HEK293 (cell line): ENCODE results near the gene CISH.

Experiments
- CTCF ChIA-PET: fragments of 350-600 bp; formaldehyde crosslinking; extraction: SDS; loops from one replicate; lab custom pipeline; 2021; ENCODE audit warnings: antibody characterized with exemption; lab: Yijun Ruan, JAX
- POLR2A ChIA-PET: fragments of 300-600 bp; formaldehyde crosslinking; extraction: SDS; loops from one replicate; lab custom pipeline; 2020; ENCODE audit warnings: antibody characterized with exemption, inconsistent platforms; lab: Yijun Ruan, JAX
- H3K27ac ChIP-seq: fragments of 200-500 bp; sonication (Bioruptor generic); 2 replicates; pipeline ENCODE4 v1.5.1; 2014; ENCODE audit warnings: low read depth, low read length, control low read depth, inconsistent platforms; ENCODE audit errors: extremely low read depth
- H3K36me3 ChIP-seq, 2 experiments: fragments of 200-500 bp in 1 of 2; sonication (Bioruptor generic) in 1 of 2; 1 replicate in 1 of 2; 2 replicates in 1 of 2; pipeline ENCODE4 v1.5.1; 2014 to 2017; ENCODE audit warnings: inconsistent platforms in 2 of 2, low read length in 2 of 2; ENCODE audit not compliant: control insufficient read depth in 2 of 2, insufficient read depth in 1 of 2
- H3K4me1 ChIP-seq: fragments of 200-500 bp; sonication (Bioruptor generic); 2 replicates; pipeline ENCODE4 v1.5.1; 2014; ENCODE audit warnings: mild to moderate bottlenecking, low read length, inconsistent platforms; ENCODE audit not compliant: control insufficient read depth, insufficient read depth
- H3K4me3 ChIP-seq: 2 replicates; pipeline ENCODE4 v1.5.1; 2011; ENCODE audit warnings: low read depth, mild to moderate bottlenecking, control low read depth, low read length, moderate library complexity
- H3K9me3 ChIP-seq: fragments of 200-500 bp; sonication (Bioruptor generic); 2 replicates; pipeline ENCODE4 v1.5.1; 2014; ENCODE audit warnings: low read depth, low read length, inconsistent platforms; ENCODE audit not compliant: control insufficient read depth, insufficient read depth
- ZBTB8A ChIP-seq: fragments of 450-650 bp; formaldehyde crosslinking; IDR thresholded peaks from 2 replicates; pipeline ENCODE4 v1.5.1; 2016; ENCODE audit warnings: missing biosample characterization, missing genetic modification characterization
- ZIC2 ChIP-seq: fragments of 450-650 bp; formaldehyde crosslinking; IDR thresholded peaks from 2 replicates; pipeline ENCODE4 v1.5.1; 2016; ENCODE audit warnings: missing biosample characterization, missing genetic modification characterization
- ZNF112 ChIP-seq: fragments of 450-650 bp; formaldehyde crosslinking; IDR thresholded peaks from 2 replicates; pipeline ENCODE4 v1.5.0; 2017; ENCODE audit warnings: missing biosample characterization, missing genetic modification characterization
- ZNF157 ChIP-seq: fragments of 450-650 bp; formaldehyde crosslinking; IDR thresholded peaks from 2 replicates; pipeline ENCODE4 v1.5.1; 2016; ENCODE audit warnings: missing biosample characterization, missing genetic modification characterization
- ZNF223 ChIP-seq: fragments of 450-650 bp; formaldehyde crosslinking; IDR thresholded peaks from 2 replicates; pipeline ENCODE4 v1.5.1; 2016; ENCODE audit warnings: missing biosample characterization, missing genetic modification characterization
- ZNF248 ChIP-seq: fragments of 450-650 bp; formaldehyde crosslinking; IDR thresholded peaks from 2 replicates; pipeline ENCODE4 v1.5.1; 2017; ENCODE audit warnings: missing biosample characterization, missing genetic modification characterization
- ZNF391 ChIP-seq: fragments of 450-650 bp; formaldehyde crosslinking; IDR thresholded peaks from 2 replicates; pipeline ENCODE4 v1.5.1; 2016; ENCODE audit warnings: low read depth, missing biosample characterization, missing genetic modification characterization, borderline replicate concordance
- ZNF433 ChIP-seq: fragments of 450-650 bp; formaldehyde crosslinking; IDR thresholded peaks from 2 replicates; pipeline ENCODE4 v1.5.1; 2016; ENCODE audit warnings: missing biosample characterization, missing genetic modification characterization, low read depth
- ZNF510 ChIP-seq: fragments of 450-650 bp; formaldehyde crosslinking; IDR thresholded peaks from 2 replicates; pipeline ENCODE4 v1.5.1; 2018; ENCODE audit warnings: mild to moderate bottlenecking, missing genetic modification characterization, missing biosample characterization; ENCODE audit not compliant: insufficient replicate concordance
- ZNF560 ChIP-seq: fragments of 450-650 bp; formaldehyde crosslinking; IDR thresholded peaks from 2 replicates; pipeline ENCODE4 v1.5.1; 2017; ENCODE audit warnings: missing biosample characterization, missing genetic modification characterization, borderline replicate concordance
- ZNF571 ChIP-seq: fragments of 450-650 bp; formaldehyde crosslinking; IDR thresholded peaks from 2 replicates; pipeline ENCODE4 v1.5.0; 2017; ENCODE audit warnings: missing biosample characterization, missing genetic modification characterization
- ZNF629 ChIP-seq: fragments of 450-650 bp; formaldehyde crosslinking; IDR thresholded peaks from 2 replicates; pipeline ENCODE4 v1.5.1; 2017; ENCODE audit warnings: missing biosample characterization, missing genetic modification characterization
- ZNF670 ChIP-seq: fragments of 450-650 bp; formaldehyde crosslinking; IDR thresholded peaks from 2 replicates; pipeline ENCODE4 v1.5.1; 2016; ENCODE audit warnings: missing biosample characterization, missing genetic modification characterization, low read depth
- ZSCAN30 ChIP-seq: fragments of 450-650 bp; IDR thresholded peaks from 2 replicates; pipeline ENCODE4 v1.5.1; 2018; ENCODE audit warnings: missing biosample characterization, mild to moderate bottlenecking, missing genetic modification characterization, moderate library complexity
- TF ChIP-seq, protein P1 (sequence below): fragments of 450-650 bp; formaldehyde crosslinking; IDR thresholded peaks from 2 replicates; pipeline ENCODE4 v1.5.1; 2016; ENCODE audit warnings: missing biosample characterization, missing genetic modification characterization
- TF ChIP-seq, protein P2 (sequence below): fragments of 450-650 bp; formaldehyde crosslinking; IDR thresholded peaks from 2 replicates; pipeline ENCODE4 v1.5.1; 2016; ENCODE audit warnings: missing biosample characterization, missing genetic modification characterization
- TF ChIP-seq, protein P3 (sequence below): fragments of 450-650 bp; formaldehyde crosslinking; IDR thresholded peaks from 2 replicates; pipeline ENCODE4 v1.5.1; 2016; ENCODE audit warnings: missing biosample characterization, missing genetic modification characterization
- TF ChIP-seq, protein P4 (sequence below): fragments of 450-650 bp; formaldehyde crosslinking; IDR thresholded peaks from 2 replicates; pipeline ENCODE4 v1.5.1; 2017; ENCODE audit warnings: missing biosample characterization, mild to moderate bottlenecking, missing genetic modification characterization, moderate library complexity
- TF ChIP-seq, protein P5 (sequence below): fragments of 450-650 bp; formaldehyde crosslinking; conservative IDR thresholded peaks from 2 replicates; pipeline ENCODE4 v1.5.1; 2016; ENCODE audit warnings: low read depth, missing biosample characterization, missing genetic modification characterization
- TF ChIP-seq, protein P6 (sequence below): fragments of 450-650 bp; formaldehyde crosslinking; IDR thresholded peaks from 2 replicates; pipeline ENCODE4 v1.5.1; 2016; ENCODE audit warnings: missing biosample characterization, missing genetic modification characterization, borderline replicate concordance
- TF ChIP-seq, protein P7 (sequence below): fragments of 450-650 bp; formaldehyde crosslinking; optimal IDR thresholded peaks from 2 replicates; pipeline ENCODE3; 2016; ENCODE audit warnings: missing biosample characterization, mild to moderate bottlenecking, missing genetic modification characterization

The CISH gene

DNA sequence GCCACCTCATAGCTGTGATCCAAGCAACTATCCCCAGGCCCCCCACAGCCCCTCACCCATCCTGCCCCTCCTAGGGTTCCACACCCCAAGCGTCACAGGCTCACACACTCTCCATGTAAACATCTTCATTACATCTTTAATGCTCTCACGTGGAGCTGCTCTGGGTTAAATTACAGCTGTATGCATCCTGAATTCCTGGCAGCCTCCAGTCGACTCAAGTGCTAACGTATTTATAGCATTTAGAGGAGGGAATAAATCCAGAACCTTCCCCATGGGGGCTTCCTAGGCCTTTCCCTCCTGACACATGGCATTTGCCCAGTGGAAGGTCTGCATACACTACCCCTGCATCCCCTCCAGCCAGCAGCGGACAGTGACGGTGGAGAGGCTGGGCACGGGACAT is 53.7 kb downstream of the CISH start (continued):
- TF ChIP-seq, protein P1, sequence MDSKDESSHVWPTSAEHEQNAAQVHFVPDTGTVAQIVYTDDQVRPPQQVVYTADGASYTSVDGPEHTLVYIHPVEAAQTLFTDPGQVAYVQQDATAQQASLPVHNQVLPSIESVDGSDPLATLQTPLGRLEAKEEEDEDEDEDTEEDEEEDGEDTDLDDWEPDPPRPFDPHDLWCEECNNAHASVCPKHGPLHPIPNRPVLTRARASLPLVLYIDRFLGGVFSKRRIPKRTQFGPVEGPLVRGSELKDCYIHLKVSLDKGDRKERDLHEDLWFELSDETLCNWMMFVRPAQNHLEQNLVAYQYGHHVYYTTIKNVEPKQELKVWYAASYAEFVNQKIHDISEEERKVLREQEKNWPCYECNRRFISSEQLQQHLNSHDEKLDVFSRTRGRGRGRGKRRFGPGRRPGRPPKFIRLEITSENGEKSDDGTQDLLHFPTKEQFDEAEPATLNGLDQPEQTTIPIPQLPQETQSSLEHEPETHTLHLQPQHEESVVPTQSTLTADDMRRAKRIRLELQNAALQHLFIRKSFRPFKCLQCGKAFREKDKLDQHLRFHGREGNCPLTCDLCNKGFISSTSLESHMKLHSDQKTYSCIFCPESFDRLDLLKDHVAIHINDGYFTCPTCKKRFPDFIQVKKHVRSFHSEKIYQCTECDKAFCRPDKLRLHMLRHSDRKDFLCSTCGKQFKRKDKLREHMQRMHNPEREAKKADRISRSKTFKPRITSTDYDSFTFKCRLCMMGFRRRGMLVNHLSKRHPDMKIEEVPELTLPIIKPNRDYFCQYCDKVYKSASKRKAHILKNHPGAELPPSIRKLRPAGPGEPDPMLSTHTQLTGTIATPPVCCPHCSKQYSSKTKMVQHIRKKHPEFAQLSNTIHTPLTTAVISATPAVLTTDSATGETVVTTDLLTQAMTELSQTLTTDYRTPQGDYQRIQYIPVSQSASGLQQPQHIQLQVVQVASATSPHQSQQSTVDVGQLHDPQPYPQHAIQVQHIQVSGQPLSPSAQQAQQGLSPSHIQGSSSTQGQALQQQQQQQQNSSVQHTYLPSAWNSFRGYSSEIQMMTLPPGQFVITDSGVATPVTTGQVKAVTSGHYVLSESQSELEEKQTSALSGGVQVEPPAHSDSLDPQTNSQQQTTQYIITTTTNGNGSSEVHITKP (tag by site-specific recombination): no peak

DNA sequence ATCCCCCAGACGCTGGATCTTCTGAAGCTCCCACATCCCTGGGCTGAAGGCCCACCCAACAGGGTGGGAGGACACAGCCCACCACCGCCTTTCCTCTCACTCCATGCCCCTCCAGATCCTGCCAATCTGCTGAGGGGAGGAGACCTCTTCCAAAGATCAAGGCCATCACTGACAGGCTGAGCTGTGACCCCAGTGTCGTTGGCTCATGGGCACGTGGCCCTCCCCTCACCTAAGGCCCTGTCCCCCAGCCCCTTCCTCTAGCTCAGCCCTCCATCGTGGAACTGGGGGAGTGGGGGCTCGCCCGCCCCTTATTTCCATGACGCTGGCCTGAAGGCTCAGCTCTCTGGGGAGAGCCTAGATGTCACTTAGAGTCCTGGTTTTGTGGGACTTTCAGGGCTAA is 54.5 kb downstream of the CISH start:
- POLR2A ChIA-PET: interaction anchor here (0.9 kb wide), 1 partner anchor 12 kb away, joined by 4 read pairs; the partner anchor contains the start of gene HEMK1

More for the DNA sequence above, 54.5 kb downstream of the CISH start:
- H3K27ac ChIP-seq: no peak overlapping the region
- no peaks in the 10 kb centered on the region for H3K4me1 ChIP-seq
- H3K36me3 ChIP-seq: no peaks in the 10 kb centered on the region
- H3K4me3 ChIP-seq: no peak overlapping the region
- CTCF ChIA-PET: interaction anchor here (0.9 to 4.2 kb wide), 3 partner anchors 14 to 119 kb away, joined by 3 to 15 read pairs (median 3); no protein-coding TSS in a partner anchor
- no peaks in the 10 kb centered on the region for H3K9me3 ChIP-seq
- TF ChIP-seq ZBTB8A (tag by site-specific recombination) (no peak), ZNF670 (tag by site-specific recombination) (no peak), ZNF112 (no peak), ZNF560 (tag by site-specific recombination) (no peak), ZIC2 (no peak), ZNF433 (tag by site-specific recombination) (no peak), ZNF629 (tag by site-specific recombination) (no peak), ZNF510 (tag by site-specific recombination) (no peak), ZNF391 (no peak), ZNF223 (tag by site-specific recombination) (no peak), ZNF248 (tag by site-specific recombination) (no peak), ZSCAN30 (tag by site-specific recombination) (no peak), ZNF571 (tag by site-specific recombination) (no peak), ZNF157 (no peak)
- TF ChIP-seq, protein P2, sequence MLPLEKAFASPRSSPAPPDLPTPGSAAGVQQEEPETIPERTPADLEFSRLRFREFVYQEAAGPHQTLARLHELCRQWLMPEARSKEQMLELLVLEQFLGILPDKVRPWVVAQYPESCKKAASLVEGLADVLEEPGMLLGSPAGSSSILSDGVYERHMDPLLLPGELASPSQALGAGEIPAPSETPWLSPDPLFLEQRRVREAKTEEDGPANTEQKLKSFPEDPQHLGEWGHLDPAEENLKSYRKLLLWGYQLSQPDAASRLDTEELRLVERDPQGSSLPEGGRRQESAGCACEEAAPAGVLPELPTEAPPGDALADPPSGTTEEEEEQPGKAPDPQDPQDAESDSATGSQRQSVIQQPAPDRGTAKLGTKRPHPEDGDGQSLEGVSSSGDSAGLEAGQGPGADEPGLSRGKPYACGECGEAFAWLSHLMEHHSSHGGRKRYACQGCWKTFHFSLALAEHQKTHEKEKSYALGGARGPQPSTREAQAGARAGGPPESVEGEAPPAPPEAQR (tag by site-specific recombination): no peak
- TF ChIP-seq, protein P3, sequence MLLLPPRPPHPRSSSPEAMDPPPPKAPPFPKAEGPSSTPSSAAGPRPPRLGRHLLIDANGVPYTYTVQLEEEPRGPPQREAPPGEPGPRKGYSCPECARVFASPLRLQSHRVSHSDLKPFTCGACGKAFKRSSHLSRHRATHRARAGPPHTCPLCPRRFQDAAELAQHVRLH (tag by site-specific recombination): no peak
- TF ChIP-seq, protein P4, sequence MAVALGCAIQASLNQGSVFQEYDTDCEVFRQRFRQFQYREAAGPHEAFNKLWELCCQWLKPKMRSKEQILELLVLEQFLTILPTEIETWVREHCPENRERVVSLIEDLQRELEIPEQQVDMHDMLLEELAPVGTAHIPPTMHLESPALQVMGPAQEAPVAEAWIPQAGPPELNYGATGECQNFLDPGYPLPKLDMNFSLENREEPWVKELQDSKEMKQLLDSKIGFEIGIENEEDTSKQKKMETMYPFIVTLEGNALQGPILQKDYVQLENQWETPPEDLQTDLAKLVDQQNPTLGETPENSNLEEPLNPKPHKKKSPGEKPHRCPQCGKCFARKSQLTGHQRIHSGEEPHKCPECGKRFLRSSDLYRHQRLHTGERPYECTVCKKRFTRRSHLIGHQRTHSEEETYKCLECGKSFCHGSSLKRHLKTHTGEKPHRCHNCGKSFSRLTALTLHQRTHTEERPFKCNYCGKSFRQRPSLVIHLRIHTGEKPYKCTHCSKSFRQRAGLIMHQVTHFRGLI (tag by site-specific recombination): no peak
- TF ChIP-seq, protein P5, sequence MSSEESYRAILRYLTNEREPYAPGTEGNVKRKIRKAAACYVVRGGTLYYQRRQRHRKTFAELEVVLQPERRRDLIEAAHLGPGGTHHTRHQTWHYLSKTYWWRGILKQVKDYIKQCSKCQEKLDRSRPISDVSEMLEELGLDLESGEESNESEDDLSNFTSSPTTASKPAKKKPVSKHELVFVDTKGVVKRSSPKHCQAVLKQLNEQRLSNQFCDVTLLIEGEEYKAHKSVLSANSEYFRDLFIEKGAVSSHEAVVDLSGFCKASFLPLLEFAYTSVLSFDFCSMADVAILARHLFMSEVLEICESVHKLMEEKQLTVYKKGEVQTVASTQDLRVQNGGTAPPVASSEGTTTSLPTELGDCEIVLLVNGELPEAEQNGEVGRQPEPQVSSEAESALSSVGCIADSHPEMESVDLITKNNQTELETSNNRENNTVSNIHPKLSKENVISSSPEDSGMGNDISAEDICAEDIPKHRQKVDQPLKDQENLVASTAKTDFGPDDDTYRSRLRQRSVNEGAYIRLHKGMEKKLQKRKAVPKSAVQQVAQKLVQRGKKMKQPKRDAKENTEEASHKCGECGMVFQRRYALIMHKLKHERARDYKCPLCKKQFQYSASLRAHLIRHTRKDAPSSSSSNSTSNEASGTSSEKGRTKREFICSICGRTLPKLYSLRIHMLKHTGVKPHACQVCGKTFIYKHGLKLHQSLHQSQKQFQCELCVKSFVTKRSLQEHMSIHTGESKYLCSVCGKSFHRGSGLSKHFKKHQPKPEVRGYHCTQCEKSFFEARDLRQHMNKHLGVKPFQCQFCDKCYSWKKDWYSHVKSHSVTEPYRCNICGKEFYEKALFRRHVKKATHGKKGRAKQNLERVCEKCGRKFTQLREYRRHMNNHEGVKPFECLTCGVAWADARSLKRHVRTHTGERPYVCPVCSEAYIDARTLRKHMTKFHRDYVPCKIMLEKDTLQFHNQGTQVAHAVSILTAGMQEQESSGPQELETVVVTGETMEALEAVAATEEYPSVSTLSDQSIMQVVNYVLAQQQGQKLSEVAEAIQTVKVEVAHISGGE (tag by site-specific recombination): no peak
- TF ChIP-seq, protein P6, sequence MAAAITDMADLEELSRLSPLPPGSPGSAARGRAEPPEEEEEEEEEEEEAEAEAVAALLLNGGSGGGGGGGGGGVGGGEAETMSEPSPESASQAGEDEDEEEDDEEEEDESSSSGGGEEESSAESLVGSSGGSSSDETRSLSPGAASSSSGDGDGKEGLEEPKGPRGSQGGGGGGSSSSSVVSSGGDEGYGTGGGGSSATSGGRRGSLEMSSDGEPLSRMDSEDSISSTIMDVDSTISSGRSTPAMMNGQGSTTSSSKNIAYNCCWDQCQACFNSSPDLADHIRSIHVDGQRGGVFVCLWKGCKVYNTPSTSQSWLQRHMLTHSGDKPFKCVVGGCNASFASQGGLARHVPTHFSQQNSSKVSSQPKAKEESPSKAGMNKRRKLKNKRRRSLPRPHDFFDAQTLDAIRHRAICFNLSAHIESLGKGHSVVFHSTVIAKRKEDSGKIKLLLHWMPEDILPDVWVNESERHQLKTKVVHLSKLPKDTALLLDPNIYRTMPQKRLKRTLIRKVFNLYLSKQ: no peak
- TF ChIP-seq, protein P7, sequence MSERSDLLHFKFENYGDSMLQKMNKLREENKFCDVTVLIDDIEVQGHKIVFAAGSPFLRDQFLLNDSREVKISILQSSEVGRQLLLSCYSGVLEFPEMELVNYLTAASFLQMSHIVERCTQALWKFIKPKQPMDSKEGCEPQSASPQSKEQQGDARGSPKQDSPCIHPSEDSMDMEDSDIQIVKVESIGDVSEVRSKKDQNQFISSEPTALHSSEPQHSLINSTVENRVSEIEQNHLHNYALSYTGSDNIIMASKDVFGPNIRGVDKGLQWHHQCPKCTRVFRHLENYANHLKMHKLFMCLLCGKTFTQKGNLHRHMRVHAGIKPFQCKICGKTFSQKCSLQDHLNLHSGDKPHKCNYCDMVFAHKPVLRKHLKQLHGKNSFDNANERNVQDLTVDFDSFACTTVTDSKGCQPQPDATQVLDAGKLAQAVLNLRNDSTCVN (tag by site-specific recombination): no peak
